ENCODE data around the gene AKR1C8. TPM values are rescaled to one million over a fixed set of nuclear protein-coding genes. Genes with fewer than 3 reads are reported as not detected.
"Not testable (repeated sequence)": the region's sequence is repeated elsewhere in the genome, so short reads cannot be mapped to it uniquely, and the experiment has no call there.

Gene AKR1C8
- total RNA-seq, 1 donor = not detected

DNA sequence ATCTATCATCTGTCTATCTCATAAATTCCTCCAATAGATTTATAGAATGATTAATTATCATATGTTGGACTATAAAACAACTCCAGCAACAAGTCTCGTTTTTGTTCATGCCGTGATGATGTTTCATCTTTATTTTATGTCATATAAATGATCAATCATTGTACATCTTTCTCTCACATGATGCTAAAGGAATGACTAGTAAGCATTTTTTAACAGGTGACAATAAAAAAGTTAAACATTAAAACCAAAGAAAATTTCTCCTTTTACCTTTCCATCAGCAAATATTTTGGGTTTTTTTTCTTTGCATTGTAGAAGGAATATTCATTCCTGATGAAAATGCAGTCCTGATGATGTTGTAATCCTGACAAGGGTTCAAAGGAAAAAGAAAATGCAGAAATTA lies 49.4 kb downstream of the AKR1C8 start:
- no peak overlapping the region for H3K4me3 ChIP-seq (ENCODE audit: low read depth, low read length)
- TF ChIP-seq, protein P1, sequence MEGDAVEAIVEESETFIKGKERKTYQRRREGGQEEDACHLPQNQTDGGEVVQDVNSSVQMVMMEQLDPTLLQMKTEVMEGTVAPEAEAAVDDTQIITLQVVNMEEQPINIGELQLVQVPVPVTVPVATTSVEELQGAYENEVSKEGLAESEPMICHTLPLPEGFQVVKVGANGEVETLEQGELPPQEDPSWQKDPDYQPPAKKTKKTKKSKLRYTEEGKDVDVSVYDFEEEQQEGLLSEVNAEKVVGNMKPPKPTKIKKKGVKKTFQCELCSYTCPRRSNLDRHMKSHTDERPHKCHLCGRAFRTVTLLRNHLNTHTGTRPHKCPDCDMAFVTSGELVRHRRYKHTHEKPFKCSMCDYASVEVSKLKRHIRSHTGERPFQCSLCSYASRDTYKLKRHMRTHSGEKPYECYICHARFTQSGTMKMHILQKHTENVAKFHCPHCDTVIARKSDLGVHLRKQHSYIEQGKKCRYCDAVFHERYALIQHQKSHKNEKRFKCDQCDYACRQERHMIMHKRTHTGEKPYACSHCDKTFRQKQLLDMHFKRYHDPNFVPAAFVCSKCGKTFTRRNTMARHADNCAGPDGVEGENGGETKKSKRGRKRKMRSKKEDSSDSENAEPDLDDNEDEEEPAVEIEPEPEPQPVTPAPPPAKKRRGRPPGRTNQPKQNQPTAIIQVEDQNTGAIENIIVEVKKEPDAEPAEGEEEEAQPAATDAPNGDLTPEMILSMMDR (IDR thresholded peaks at IDR 0.05; ENCODE audit: insufficient read depth, low read depth, low read length) = no peak
- DNase-seq (ENCODE audit: low read depth) = no peak

DNA sequence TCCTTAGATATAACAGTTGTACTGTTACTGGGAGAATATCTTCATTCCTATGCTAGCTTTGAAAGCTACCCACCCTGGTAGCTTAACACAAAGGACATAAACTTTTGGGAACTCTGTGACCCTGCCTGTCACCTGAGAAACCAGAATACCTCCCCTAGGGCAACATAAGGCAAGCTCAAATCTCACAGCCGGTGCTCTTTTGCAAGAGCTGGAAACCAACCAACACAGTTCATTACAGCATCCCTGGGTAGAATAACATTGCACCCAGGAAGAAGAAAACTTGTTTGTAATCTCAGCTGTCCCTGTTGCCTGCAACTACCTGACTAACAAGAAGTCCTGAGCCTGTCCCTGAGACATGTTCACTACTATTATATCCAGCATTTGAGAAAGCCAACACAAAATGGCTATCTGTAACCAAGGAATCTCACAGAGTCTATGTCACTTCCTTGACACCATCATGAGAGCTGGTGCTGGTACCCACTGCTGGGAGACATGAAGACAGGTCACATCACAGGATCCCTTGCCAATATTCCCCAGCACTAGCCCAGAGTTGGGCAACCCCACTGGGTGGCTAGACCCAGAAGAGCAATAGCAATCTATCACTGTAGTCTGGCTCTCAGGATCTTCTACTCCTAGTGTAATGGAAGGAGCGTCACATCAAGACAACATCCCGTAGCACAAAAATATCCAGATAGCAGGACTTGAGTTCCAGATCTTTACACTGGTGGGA lies 59.5 kb downstream of the AKR1C8 start:
- no peak overlapping the region for H3K4me3 ChIP-seq (ENCODE audit: low read depth, low read length)
- DNase-seq (ENCODE audit: low read depth) = no peak
- TF ChIP-seq, protein P1 (IDR thresholded peaks at IDR 0.05; ENCODE audit: insufficient read depth, low read depth, low read length) = no peak

DNA sequence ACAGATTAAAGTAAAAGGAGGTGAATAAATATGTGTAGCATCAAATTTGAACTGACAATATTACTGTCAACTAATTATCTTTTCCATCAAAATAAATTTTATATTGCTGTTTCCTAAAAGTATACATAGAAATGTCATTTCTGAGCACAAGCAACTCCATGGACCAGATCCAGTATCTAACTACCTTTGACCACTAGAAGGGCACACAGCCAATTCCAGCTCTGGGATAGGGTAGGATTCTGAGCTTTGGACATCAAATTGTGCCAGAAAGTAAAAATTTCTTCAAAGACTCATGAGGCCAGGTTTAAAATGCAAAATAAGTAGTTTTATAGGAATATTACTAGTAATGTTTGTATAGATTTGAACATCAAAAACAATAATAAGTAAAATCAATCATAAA lies 61.1 kb downstream of the AKR1C8 start:
- DNase-seq (ENCODE audit: low read depth) = no peak
- TF ChIP-seq, protein P1 (IDR thresholded peaks at IDR 0.05; ENCODE audit: insufficient read depth, low read depth, low read length) = no peak
- no peak overlapping the region for H3K4me3 ChIP-seq (ENCODE audit: low read depth, low read length)

DNA sequence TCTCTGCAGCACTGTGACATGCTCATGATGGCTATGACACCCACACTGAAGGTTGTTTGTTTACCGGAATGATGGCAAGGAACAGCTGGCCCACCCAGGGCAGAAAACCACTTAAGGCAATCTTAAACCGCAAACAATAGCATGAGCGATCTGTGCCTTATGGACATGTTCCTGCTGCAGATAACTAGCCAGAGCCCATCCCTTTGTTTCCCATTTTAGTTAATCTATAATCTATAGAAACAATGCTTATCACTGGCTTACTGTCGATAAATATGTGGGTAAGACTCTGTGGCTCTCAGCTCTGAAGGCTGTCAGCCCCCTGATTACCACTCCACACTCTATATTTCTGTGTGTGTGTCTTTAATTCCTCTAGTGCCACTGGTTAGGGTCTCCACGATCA lies 65.0 kb downstream of the AKR1C8 start:
- H3K4me3 ChIP-seq (ENCODE audit: low read depth, low read length); DNase-seq (ENCODE audit: low read depth): not testable (repeated sequence)

DNA sequence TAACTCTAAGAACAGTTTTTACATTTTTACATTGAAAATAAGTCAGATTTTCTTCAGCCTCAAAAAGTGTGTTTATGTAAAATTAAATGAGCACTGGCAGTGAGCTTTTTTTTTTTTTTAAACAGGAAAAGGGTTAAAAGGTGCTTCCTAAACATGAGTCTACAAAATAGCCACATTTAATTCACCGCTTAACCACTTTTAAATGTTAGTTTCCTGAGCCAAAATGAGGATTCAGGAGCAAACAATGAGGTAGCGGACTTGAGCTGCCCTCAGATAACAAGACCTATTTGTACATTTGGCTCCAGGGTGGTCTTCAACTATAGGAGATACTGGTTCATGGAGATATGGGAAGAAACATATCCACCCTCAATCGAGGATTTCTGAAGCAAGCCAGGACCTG lies 67.9 kb downstream of the AKR1C8 start:
- DNase-seq (ENCODE audit: low read depth) = no peak
- TF ChIP-seq, protein P1 (IDR thresholded peaks at IDR 0.05; ENCODE audit: insufficient read depth, low read depth, low read length) = no peak
- no peak overlapping the region for H3K4me3 ChIP-seq (ENCODE audit: low read depth, low read length)

DNA sequence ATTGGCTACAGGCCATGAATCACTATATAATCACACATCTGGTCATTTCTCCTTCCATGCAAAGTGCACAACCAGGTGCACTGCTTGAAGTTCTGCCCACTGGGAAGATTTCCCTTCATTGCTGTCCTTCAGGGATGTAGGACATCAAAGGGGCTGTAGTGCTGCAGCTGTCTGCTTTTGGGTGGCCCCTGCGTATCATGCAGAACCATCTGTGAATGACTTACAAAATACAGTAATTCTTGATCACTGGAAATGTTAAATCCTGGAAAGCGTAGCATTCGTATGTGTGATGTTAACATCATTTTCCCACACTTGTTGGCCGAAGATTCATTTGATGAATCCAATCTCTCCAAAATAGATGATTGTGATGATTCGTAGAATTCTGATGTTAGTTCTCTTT lies 68.3 kb downstream of the AKR1C8 start:
- H3K4me3 ChIP-seq (ENCODE audit: low read depth, low read length) = no peak overlapping the region
- DNase-seq (ENCODE audit: low read depth) = no peak
- TF ChIP-seq, protein P1 (IDR thresholded peaks at IDR 0.05; ENCODE audit: insufficient read depth, low read depth, low read length) = no peak

DNA sequence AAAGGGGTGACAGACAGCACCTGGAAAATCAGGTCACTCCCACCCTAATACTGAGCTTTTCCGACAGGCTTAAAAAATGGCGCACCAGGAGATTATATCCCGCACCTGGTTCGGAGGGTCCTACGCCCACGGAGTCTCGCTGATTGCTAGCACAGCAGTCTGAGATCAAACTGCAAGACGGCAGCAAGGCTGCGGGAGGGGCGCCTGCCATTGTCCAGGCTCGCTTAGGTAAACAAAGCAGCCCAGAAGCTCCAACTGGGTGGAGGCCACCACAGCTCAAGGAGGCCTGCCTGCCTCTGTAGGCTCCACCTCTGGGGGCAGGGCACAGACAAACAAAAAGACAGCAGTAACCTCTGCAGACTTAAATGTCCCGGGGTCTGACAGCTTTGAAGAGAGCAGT lies 75.1 kb downstream of the AKR1C8 start:
- not testable (repeated sequence) for H3K4me3 ChIP-seq (ENCODE audit: low read depth, low read length); DNase-seq (ENCODE audit: low read depth)

DNA sequence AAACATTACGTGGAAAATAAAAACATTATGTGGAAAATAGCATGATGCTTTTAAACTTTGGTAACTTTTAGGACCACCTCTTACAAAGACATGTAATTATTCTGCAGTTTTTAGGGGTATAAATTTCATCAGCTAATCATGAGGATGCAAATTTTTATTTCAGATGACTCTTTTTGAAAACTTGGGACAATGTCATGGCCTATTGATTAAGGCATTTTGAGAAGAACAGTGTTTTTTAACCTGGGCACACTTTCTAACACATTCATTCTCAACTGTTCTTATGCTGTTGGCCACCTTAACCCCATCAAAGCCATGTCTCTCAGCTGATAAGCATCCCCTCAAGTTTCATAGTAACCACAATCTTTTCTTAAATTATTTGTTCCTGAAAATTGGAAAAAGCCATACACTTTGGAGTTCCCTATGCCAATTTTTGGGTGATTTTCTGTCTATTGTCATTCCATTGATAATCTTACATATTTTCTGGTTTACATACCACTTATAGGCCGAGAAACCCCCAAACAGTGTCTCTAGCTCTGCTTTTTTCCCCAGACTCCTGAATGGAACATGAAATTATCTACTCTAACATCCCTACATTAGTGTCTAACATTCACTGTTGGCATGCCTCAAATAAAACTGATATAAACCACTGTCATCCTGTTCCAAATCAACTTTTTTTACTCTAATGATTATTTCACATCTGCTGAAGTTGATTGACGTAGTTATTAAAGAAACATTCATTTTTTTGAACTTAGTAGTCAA lies 76.1 kb downstream of the AKR1C8 start:
- TF ChIP-seq, protein P1 (IDR thresholded peaks at IDR 0.05; ENCODE audit: insufficient read depth, low read depth, low read length) = no peak
- DNase-seq (ENCODE audit: low read depth) = no peak
- H3K4me3 ChIP-seq (ENCODE audit: low read depth, low read length) = no peak overlapping the region
